B cell (primary cell): ENCODE data around the gene ATG4B. TPM values are rescaled to one million over a fixed set of nuclear protein-coding genes. Genes with fewer than 3 reads are reported as not detected.

Experiments used
- ATAC-seq: fragments of 200-7000 bp; cut with Tn5 transposase; one replicate; pipeline ENCODE4 v1.10.0; 2021; ENCODE audit warnings: low read depth, mild to moderate bottlenecking, moderate number of reproducible peaks, moderate library complexity
- CTCF ChIA-PET: fragments of 350-600 bp; sonication (Branson Sonifier 250); formaldehyde crosslinking; loops from one replicate; lab custom pipeline; 2021; ENCODE audit warnings: antibody characterized with exemption, inconsistent platforms; lab: Charles Lee
- POLR2A ChIA-PET: fragments of 350-600 bp; sonication (Branson Sonifier 250); formaldehyde crosslinking; loops from one replicate; lab custom pipeline; 2021; ENCODE audit warnings: antibody characterized with exemption; lab: Charles Lee
- DNase-seq: peaks from one replicate; pipeline ENCODE4 v3.0.0; 2013
- H2AFZ ChIP-seq: 2 replicates; pipeline ENCODE4 v1.6.1; 2012; ENCODE audit warnings: mild to moderate bottlenecking, low read depth, low read length; ENCODE audit not compliant: insufficient read depth, poor library complexity, severe bottlenecking
- H3K27ac ChIP-seq, 2 donors: 1 replicate in 1 of 2; 2 replicates in 1 of 2; pipeline ENCODE4 v1.5.1; 2012 to 2013; ENCODE audit warnings: low read length in 2 of 2, mild to moderate bottlenecking in 2 of 2, moderate library complexity in 1 of 2
- H3K27me3 ChIP-seq, 4 experiments: fragments of 200-600 bp in 1 of 4; sonication (generic) in 1 of 4; replicated peaks in 1 of 4; 1 replicate in 2 of 4; 2 replicates in 2 of 4; pipeline versions ENCODE4 v1.6.1 to v1.7.0; 2013 to 2016; ENCODE audit warnings: low read length in 3 of 4, mild to moderate bottlenecking in 2 of 4, mixed read lengths in 1 of 4, moderate library complexity in 1 of 4; ENCODE audit not compliant: insufficient read depth in 4 of 4, control insufficient read depth in 3 of 4; ENCODE audit errors: control extremely low read depth in 1 of 4
- H3K36me3 ChIP-seq, 2 experiments: replicated peaks in 1 of 2; 1 replicate in 1 of 2; 2 replicates in 1 of 2; pipeline versions ENCODE4 v1.6.1 to v1.7.1; 2013; ENCODE audit warnings: low read length in 1 of 2; ENCODE audit not compliant: insufficient read depth in 2 of 2, control insufficient read depth in 1 of 2; ENCODE audit errors: control extremely low read depth in 1 of 2, extremely low read depth in 1 of 2
- H3K4me1 ChIP-seq, 2 donors: fragments of 200-600 bp in 1 of 2; sonication (generic) in 1 of 2; 1 replicate in 1 of 2; 2 replicates in 1 of 2; pipeline versions ENCODE4 v1.5.1 to v1.6.1; 2013 to 2017; ENCODE audit warnings: low read length in 2 of 2; ENCODE audit not compliant: control insufficient read depth in 2 of 2, insufficient read depth in 2 of 2
- H3K4me2 ChIP-seq: replicated peaks from 2 replicates; pipeline ENCODE3; 2012; ENCODE audit warnings: mild to moderate bottlenecking, low read depth, low read length; ENCODE audit not compliant: poor library complexity, severe bottlenecking
- H3K4me3 ChIP-seq, 5 experiments: fragments of 200-600 bp in 1 of 5; sonication (generic) in 1 of 5; 1 replicate in 3 of 5; 2 replicates in 2 of 5; pipeline versions ENCODE4 v1.5.1 to v1.7.0; 2011 to 2016; ENCODE audit warnings: low read length in 4 of 5, mild to moderate bottlenecking in 4 of 5, low read depth in 2 of 5, control low read depth in 1 of 5, moderate library complexity in 1 of 5; ENCODE audit not compliant: insufficient read depth in 1 of 5; ENCODE audit errors: control extremely low read depth in 1 of 5, extremely low read depth in 1 of 5
- H3K79me2 ChIP-seq: fragments of 200-600 bp; sonication (generic); one replicate; pipeline ENCODE4 v1.6.0; 2016; ENCODE audit warnings: low read length; ENCODE audit not compliant: control insufficient read depth, insufficient read depth
- H3K9ac ChIP-seq: fragments of 200-600 bp; sonication (generic); 2 replicates; pipeline ENCODE4 v1.6.1; 2017; ENCODE audit warnings: mild to moderate bottlenecking, low read length, moderate library complexity
- H3K9me3 ChIP-seq, 3 donors: one replicate each; pipeline versions ENCODE4 v1.6.1 to v1.7.1; 2013; ENCODE audit warnings: low read length in 2 of 3; ENCODE audit not compliant: control insufficient read depth in 2 of 3, insufficient read depth in 1 of 3; ENCODE audit errors: control extremely low read depth in 1 of 3
- H4K20me1 ChIP-seq: 2 replicates; pipeline ENCODE4 v1.6.0; 2012; ENCODE audit warnings: mild to moderate bottlenecking, low read length; ENCODE audit not compliant: insufficient read depth, control insufficient read depth, poor library complexity, severe bottlenecking
- H3K27ac Mint-ChIP-seq: one replicate; pipeline ENCODE4 v1.8.0; 2021; ENCODE audit warnings: mixed read lengths
- H3K27me3 Mint-ChIP-seq: one replicate; pipeline ENCODE4 v1.8.0; 2021; ENCODE audit warnings: mixed read lengths
- H3K4me1 Mint-ChIP-seq: one replicate; pipeline ENCODE4 v1.8.0; 2021; ENCODE audit warnings: mixed read lengths
- H3K4me3 Mint-ChIP-seq: one replicate; pipeline ENCODE4 v1.8.0; 2021; ENCODE audit warnings: mixed read lengths
- H3K9me3 Mint-ChIP-seq: one replicate; pipeline ENCODE4 v1.8.0; 2022; ENCODE audit warnings: mixed read lengths; ENCODE audit not compliant: insufficient read depth
- CTCF ChIP-seq: fragments of 200-600 bp; IDR thresholded peaks from one replicate; pipeline ENCODE4 v1.8.0; 2022; ENCODE audit warnings: antibody characterized with exemption, mild to moderate bottlenecking
- EZH2 ChIP-seq: IDR thresholded peaks from 2 replicates; pipeline ENCODE4 v1.6.1; 2012; ENCODE audit warnings: borderline replicate concordance, low read depth, mild to moderate bottlenecking, moderate library complexity, low read length; ENCODE audit not compliant: insufficient read depth, poor library complexity, severe bottlenecking
- WGBS: methylation state at CpG from one replicate; pipeline ENCODE4 v1.1.5; 2013; ENCODE audit warnings: missing lambda C conversion rate; ENCODE audit not compliant: insufficient coverage; 5-methylcytosine and 5-hydroxymethylcytosine counted together
- intact Hi-C: fragments of 100-400 bp; cut with micrococcal nuclease; formaldehyde crosslinking; loops from one replicate; pipeline ENCODE4 v1.10.0; 2022
- polyA plus RNA-seq: library from polyadenylated mRNA; depleted of rRNA; stranded (reverse); fragments of >200 nt; gene quantifications from 2 replicates; pipeline ENCODE4 v1.2.3, GENCODE V29; 2012
- total RNA-seq, 2 donors: library from RNA; stranded (reverse); fragments of 120-200 nt in 1 of 2; gene quantifications; 1 replicate in 1 of 2; 2 replicates in 1 of 2; pipeline versions ENCODE4 v1.2.3 to v1.2.4, GENCODE V29; 2013 to 2022

ATG4B gene
- total and polyA plus RNA-seq, 2 donors (not counting 1 experiment from before 2014, with no cell fraction given) = 130 TPM

GRCh38 chr2:241703032-241703604, 65.6 kb downstream of the ATG4B start:
- CTCF ChIA-PET = interaction anchor here (0.8 to 3.7 kb wide), 7 partner anchors 10 to 29 kb away, joined by 3 to 41 read pairs (median 4); partner anchors contain the start of genes D2HGDH and DTYMK
- peaks cover 0 to 20% of the 10 kb centered on the region in 2 experiments for H3K36me3 ChIP-seq
- Mint-ChIP-seq H3K27ac (peak overlapping the region; percentile 86), H3K9me3 (no peaks in the 10 kb centered on the region), H3K27me3 (no peaks in the 10 kb centered on the region), H3K4me1 (peaks cover 20% of the 10 kb centered on the region), H3K4me3 (peak overlapping the region; percentile 83)
- intact Hi-C loops = loop anchor here (5.0 kb wide), 1 partner anchor 871 kb away; no protein-coding TSS in a partner anchor
- peak overlapping the region; percentile 82 for H2AFZ ChIP-seq
- H3K27ac ChIP-seq = peak overlapping the region; percentile 65 to 84
- POLR2A ChIA-PET = interaction anchor here (2.0 to 3.5 kb wide), 4 partner anchors 16 to 178 kb away, joined by 12 to 30 read pairs (median 16); partner anchors contain the start of genes ATG4B, D2HGDH, DTYMK and THAP4
- no peak for TF ChIP-seq CTCF
- TF ChIP-seq EZH2 = no peak
- H3K4me2 ChIP-seq = peak overlapping the region; percentile 95
- H3K4me1 ChIP-seq = peaks cover 14 to 21% of the 10 kb centered on the region in 2 donors
- no peaks in the 10 kb centered on the region for H3K27me3 ChIP-seq
- peaks cover 33% of the 10 kb centered on the region for H3K79me2 ChIP-seq
- H3K4me3 ChIP-seq = peak overlapping the region in 4 of 5 experiments; percentile 48 to 80 (median 72)
- H4K20me1 ChIP-seq = peaks cover 18% of the 10 kb centered on the region
- no peak for DNase-seq
- peaks cover 0 to 16% (median 4%) of the 10 kb centered on the region in 3 donors for H3K9me3 ChIP-seq
- no peak for ATAC-seq
- peak overlapping the region; percentile 77 for H3K9ac ChIP-seq
- 59% methylated on average over 8 of the region's 11 CpGs for WGBS

- no peaks in the 10 kb centered on the region for H3K27me3 Mint-ChIP-seq
- TF ChIP-seq CTCF = no peak
- peaks cover 0 to 16% (median 4%) of the 10 kb centered on the region in 3 donors for H3K9me3 ChIP-seq
- H3K4me1 Mint-ChIP-seq = peaks cover 14% of the 10 kb centered on the region
- POLR2A ChIA-PET = interaction anchor here (0.7 kb wide), 3 partner anchors 20 to 1146 kb away, joined by 5 to 9 read pairs (median 5); no protein-coding TSS in a partner anchor
- WGBS = no CpG with 5 or more reads among the region's 6 CpGs
- no peak overlapping the region for H3K4me2 ChIP-seq
- H3K9me3 Mint-ChIP-seq = no peaks in the 10 kb centered on the region
- H3K27ac ChIP-seq = no peak overlapping the region
- H3K36me3 ChIP-seq = peaks cover 0 to 43% of the 10 kb centered on the region in 2 experiments
- peaks cover 18% of the 10 kb centered on the region for H4K20me1 ChIP-seq
- peaks cover 13 to 14% of the 10 kb centered on the region in 2 donors for H3K4me1 ChIP-seq
- H3K4me3 ChIP-seq = no peak overlapping the region
- no peaks in the 10 kb centered on the region for H3K27me3 ChIP-seq
- no peak overlapping the region for H3K9ac ChIP-seq
- no peak overlapping the region for H2AFZ ChIP-seq
- no peak overlapping the region for H3K27ac Mint-ChIP-seq
- intact Hi-C loops = no loop called here
- no peak for ATAC-seq
- H3K79me2 ChIP-seq = peaks cover 45% of the 10 kb centered on the region
- CTCF ChIA-PET = interaction anchor here (0.7 to 1.5 kb wide), 2 partner anchors 22 to 135 kb away, joined by 3 read pairs; no protein-coding TSS in a partner anchor
- no peak overlapping the region for H3K4me3 Mint-ChIP-seq
- no peak for DNase-seq
These were observed 69.0 kb downstream of the ATG4B start for GRCh38 chr2:241706537-241706936.
